GM12872 (cell line): ENCODE measurements around the gene SLC6A8.

Experiments used
- TF ChIP-seq, protein P1 (sequence below): IDR thresholded peaks from 3 replicates; pipeline ENCODE4 v1.5.1; 2011; ENCODE audit warnings: low read depth, mild to moderate bottlenecking, low read length, moderate library complexity; ENCODE audit not compliant: insufficient read depth

The SLC6A8 gene

DNA sequence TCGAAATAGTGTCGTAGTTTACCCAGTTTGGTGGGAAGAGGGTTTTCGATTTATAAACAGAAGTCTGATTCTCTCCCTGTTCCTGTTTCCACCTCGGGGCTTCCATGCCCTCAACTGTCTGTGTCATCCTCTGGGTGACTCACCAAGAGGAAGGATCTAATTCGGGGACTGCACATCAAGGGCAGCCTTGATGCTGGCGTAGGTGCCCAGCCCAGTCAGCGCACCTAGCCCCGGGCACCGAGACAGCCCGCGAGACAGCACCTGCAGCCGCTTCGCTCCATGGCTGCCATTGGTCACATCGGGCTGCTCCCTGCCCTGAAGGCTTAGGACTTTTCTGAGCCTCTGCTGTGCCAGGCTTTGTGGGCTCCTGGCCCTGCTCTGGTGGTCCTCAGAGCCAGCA lies 44.7 kb downstream of the SLC6A8 start:
- TF ChIP-seq, protein P1, sequence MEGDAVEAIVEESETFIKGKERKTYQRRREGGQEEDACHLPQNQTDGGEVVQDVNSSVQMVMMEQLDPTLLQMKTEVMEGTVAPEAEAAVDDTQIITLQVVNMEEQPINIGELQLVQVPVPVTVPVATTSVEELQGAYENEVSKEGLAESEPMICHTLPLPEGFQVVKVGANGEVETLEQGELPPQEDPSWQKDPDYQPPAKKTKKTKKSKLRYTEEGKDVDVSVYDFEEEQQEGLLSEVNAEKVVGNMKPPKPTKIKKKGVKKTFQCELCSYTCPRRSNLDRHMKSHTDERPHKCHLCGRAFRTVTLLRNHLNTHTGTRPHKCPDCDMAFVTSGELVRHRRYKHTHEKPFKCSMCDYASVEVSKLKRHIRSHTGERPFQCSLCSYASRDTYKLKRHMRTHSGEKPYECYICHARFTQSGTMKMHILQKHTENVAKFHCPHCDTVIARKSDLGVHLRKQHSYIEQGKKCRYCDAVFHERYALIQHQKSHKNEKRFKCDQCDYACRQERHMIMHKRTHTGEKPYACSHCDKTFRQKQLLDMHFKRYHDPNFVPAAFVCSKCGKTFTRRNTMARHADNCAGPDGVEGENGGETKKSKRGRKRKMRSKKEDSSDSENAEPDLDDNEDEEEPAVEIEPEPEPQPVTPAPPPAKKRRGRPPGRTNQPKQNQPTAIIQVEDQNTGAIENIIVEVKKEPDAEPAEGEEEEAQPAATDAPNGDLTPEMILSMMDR, result no peak

GRCh38 chrX:153733651-153734240 lies 46.0 kb downstream of the SLC6A8 start:
- TF ChIP-seq, protein P1, result no peak

- TF ChIP-seq, protein P1, result no peak
Observed at GRCh38 chrX:153734871-153735270, 47.1 kb downstream of the SLC6A8 start.

- TF ChIP-seq, protein P1, result peak; percentile 34; the same call in 1 of the 3 replicates
Observed at GRCh38 chrX:153735274-153735673, 47.5 kb downstream of the SLC6A8 start.

- TF ChIP-seq, protein P1, result no peak
Observed at GRCh38 chrX:153736071-153736820, 48.5 kb downstream of the SLC6A8 start.

- TF ChIP-seq, protein P1, result no peak
Observed at GRCh38 chrX:153736871-153737441, 49.2 kb downstream of the SLC6A8 start.

DNA sequence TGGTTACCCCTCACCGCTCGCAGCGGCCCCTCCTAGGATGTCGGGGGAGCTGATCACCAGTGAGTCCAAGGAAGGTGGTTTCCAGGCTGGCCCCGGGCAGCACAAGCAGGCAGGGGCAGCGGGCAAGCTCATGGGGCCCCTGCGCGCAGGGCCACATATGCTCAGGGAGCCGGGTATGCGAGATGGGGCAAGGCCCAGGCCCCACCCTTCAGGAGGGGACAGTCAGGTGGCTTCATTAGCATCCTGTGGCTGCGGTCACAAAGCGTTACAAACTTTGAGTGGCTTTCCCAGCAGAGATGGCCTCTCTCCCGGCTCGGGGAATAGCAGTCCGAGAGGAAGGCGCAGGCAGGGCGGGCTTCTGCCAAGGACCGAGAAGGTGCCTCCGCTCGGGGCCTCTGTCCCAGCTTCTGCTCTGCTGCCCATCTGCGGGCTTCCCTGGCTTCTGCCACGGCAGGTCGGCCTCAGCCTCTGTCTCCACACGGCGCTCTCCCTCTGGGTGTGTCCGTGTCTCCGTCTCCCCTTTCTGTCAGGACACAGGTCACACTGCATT lies 50.4 kb downstream of the SLC6A8 start:
- TF ChIP-seq, protein P1, result no peak
